CD4-positive, alpha-beta T cell (primary cell): ENCODE measurements around the gene GRIN3B. TPM values are rescaled to one million over a fixed set of nuclear protein-coding genes. Genes with fewer than 3 reads are reported as not detected.

Experiments used
- ATAC-seq: fragments of 200-7000 bp; cut with Tn5 transposase; one replicate; pipeline ENCODE4 v1.10.0; 2022; ENCODE audit warnings: mild to moderate bottlenecking; ENCODE audit not compliant: poor library complexity
- CTCF ChIA-PET: fragments of 350-600 bp; sonication (Branson Sonifier 250); formaldehyde crosslinking; loops from one replicate; lab custom pipeline; 2021; ENCODE audit warnings: antibody characterized with exemption, inconsistent platforms; lab: Charles Lee
- POLR2A ChIA-PET: fragments of 350-600 bp; sonication (Branson Sonifier 250); formaldehyde crosslinking; loops from one replicate; lab custom pipeline; 2021; ENCODE audit warnings: antibody characterized with exemption, inconsistent platforms; lab: Charles Lee
- DNase-seq, 14 experiments: peaks; one replicate each; pipeline ENCODE4 v3.0.0-alpha.2; 2013 to 2020; ENCODE audit warnings: mixed read lengths in 2 of 14
- H3K27ac ChIP-seq, 2 donors: one replicate each; pipeline versions ENCODE4 v1.5.1 to v1.7.0; 2013; ENCODE audit warnings: low read length in 2 of 2, low read depth in 1 of 2, mild to moderate bottlenecking in 1 of 2
- H3K27me3 ChIP-seq, 2 experiments: 1 replicate in 1 of 2; 2 replicates in 1 of 2; pipeline versions ENCODE4 v1.6.1 to v1.7.0; 2013; ENCODE audit warnings: low read length in 2 of 2, control low read depth in 1 of 2, mild to moderate bottlenecking in 1 of 2, moderate library complexity in 1 of 2; ENCODE audit not compliant: insufficient read depth in 2 of 2, control insufficient read depth in 1 of 2
- H3K36me3 ChIP-seq: one replicate; pipeline ENCODE4 v1.6.1; 2013; ENCODE audit warnings: low read length, control low read depth; ENCODE audit not compliant: insufficient read depth
- H3K4me1 ChIP-seq: one replicate; pipeline ENCODE4 v1.6.1; 2013; ENCODE audit warnings: low read length, control low read depth; ENCODE audit not compliant: insufficient read depth
- H3K4me3 ChIP-seq: one replicate; pipeline ENCODE4 v1.5.1; 2013; ENCODE audit warnings: mild to moderate bottlenecking, low read length, moderate library complexity
- H3K9me3 ChIP-seq, 2 experiments: 1 replicate in 1 of 2; 2 replicates in 1 of 2; pipeline versions ENCODE4 v1.6.1 to v1.7.0; 2013; ENCODE audit warnings: low read length in 2 of 2, mild to moderate bottlenecking in 2 of 2, control low read depth in 1 of 2, moderate library complexity in 1 of 2; ENCODE audit not compliant: control insufficient read depth in 1 of 2, insufficient read depth in 1 of 2
- H3K27ac Mint-ChIP-seq: one replicate; pipeline ENCODE4 v1.8.0; 2020; ENCODE audit warnings: mixed read lengths
- H3K27me3 Mint-ChIP-seq: one replicate; pipeline ENCODE4 v1.8.0; 2021; ENCODE audit warnings: mixed read lengths
- H3K36me3 Mint-ChIP-seq: one replicate; pipeline ENCODE4 v1.8.0; 2021; ENCODE audit warnings: low read depth, mixed read lengths
- H3K4me1 Mint-ChIP-seq: one replicate; pipeline ENCODE4 v1.8.0; 2021; ENCODE audit warnings: low read depth, mixed read lengths
- H3K4me3 Mint-ChIP-seq: one replicate; pipeline ENCODE4 v1.8.0; 2020; ENCODE audit warnings: mild to moderate bottlenecking, mixed read lengths
- H3K9me3 Mint-ChIP-seq: one replicate; pipeline ENCODE4 v1.8.0; 2020; ENCODE audit warnings: mixed read lengths
- CTCF ChIP-seq: fragments of 200-600 bp; IDR thresholded peaks from one replicate; pipeline ENCODE4 v1.8.0; 2022; ENCODE audit warnings: antibody characterized with exemption, mild to moderate bottlenecking
- intact Hi-C, 2 experiments: fragments of 100-400 bp; cut with DNase I in 1 of 2; cut with micrococcal nuclease in 1 of 2; formaldehyde crosslinking; loops; one replicate each; pipeline versions ENCODE4 v1.15.1 to v1.9.0; 2023 to 2025; cut with DNase I, micrococcal nuclease
- total RNA-seq, 174 experiments: library from RNA in 2 of 174; stranded (reverse) in 2 of 174; gene quantifications; one replicate each; pipeline ENCODE4 v1.2.3 and lab custom pipeline; 2021 to 2026

GRIN3B gene
- total RNA-seq, 2 experiments from 2014 or later, result 0.17 to 0.22 TPM

- Mint-ChIP-seq H3K36me3 (peaks cover 19% of the 10 kb centered on the region), H3K27ac (no peak overlapping the region), H3K4me1 (no peaks in the 10 kb centered on the region), H3K4me3 (no peak overlapping the region), H3K9me3 (no peaks in the 10 kb centered on the region), H3K27me3 (no peaks in the 10 kb centered on the region)
- Histone ChIP-seq H3K36me3 (peaks cover 13% of the 10 kb centered on the region), H3K27ac (no peak overlapping the region), H3K27me3 (no peaks in the 10 kb centered on the region), H3K9me3 (peaks cover 8 to 21% of the 10 kb centered on the region in 2 experiments), H3K4me3 (no peak overlapping the region), H3K4me1 (no peaks in the 10 kb centered on the region)
- intact Hi-C loops, result no loop called here
- ChIA-PET POLR2A (no interaction called here), CTCF (no interaction called here)
- no peak for DNase-seq
- ATAC-seq, result no peak
- no peak for TF ChIP-seq CTCF
Measured at GRCh38 chr19:973726-974563, 26.3 kb upstream of the GRIN3B start.

- no peak for TF ChIP-seq CTCF
- ATAC-seq (no peak), DNase-seq (no peak)
- Histone ChIP-seq H3K4me3 (no peak overlapping the region), H3K27me3 (no peaks in the 10 kb centered on the region), H3K27ac (no peak overlapping the region), H3K4me1 (no peaks in the 10 kb centered on the region), H3K36me3 (peaks cover 13% of the 10 kb centered on the region), H3K9me3 (peaks cover 8 to 21% of the 10 kb centered on the region in 2 experiments)
- no peak overlapping the region for H3K27ac Mint-ChIP-seq
- POLR2A ChIA-PET, result no interaction called here
- no peaks in the 10 kb centered on the region for H3K27me3 Mint-ChIP-seq
- no peaks in the 10 kb centered on the region for H3K9me3 Mint-ChIP-seq
- intact Hi-C loops, result no loop called here
- no peaks in the 10 kb centered on the region for H3K4me1 Mint-ChIP-seq
- CTCF ChIA-PET, result no interaction called here
- H3K4me3 Mint-ChIP-seq, result no peak overlapping the region
- peaks cover 16% of the 10 kb centered on the region for H3K36me3 Mint-ChIP-seq
Measured at GRCh38 chr19:974564-975257, 25.5 kb upstream of the GRIN3B start.

- Mint-ChIP-seq H3K4me1 (no peaks in the 10 kb centered on the region), H3K9me3 (no peaks in the 10 kb centered on the region), H3K27ac (no peak overlapping the region), H3K36me3 (peaks cover 7% of the 10 kb centered on the region), H3K27me3 (no peaks in the 10 kb centered on the region), H3K4me3 (no peak overlapping the region)
- CTCF ChIA-PET, result no interaction called here
- H3K9me3 ChIP-seq, result peaks cover 0 to 5% of the 10 kb centered on the region in 2 experiments
- DNase-seq (no peak), ATAC-seq (no peak)
- peaks cover 3% of the 10 kb centered on the region for H3K36me3 ChIP-seq
- no peaks in the 10 kb centered on the region for H3K27me3 ChIP-seq
- intact Hi-C loops, result no loop called here
- H3K4me1 ChIP-seq, result no peaks in the 10 kb centered on the region
- POLR2A ChIA-PET, result interaction anchor here (0.6 kb wide), 1 partner anchor 50 kb away, joined by 3 read pairs; no protein-coding TSS in a partner anchor
- no peak overlapping the region for H3K4me3 ChIP-seq
- TF ChIP-seq CTCF, result no peak
- H3K27ac ChIP-seq, result no peak overlapping the region
Measured at GRCh38 chr19:976476-976875, 23.7 kb upstream of the GRIN3B start.
